Vagina (tissue), 2 donors: ENCODE data around the gene PPP1R15B.

Experiments used
- CTCF ChIP-seq, 3 experiments: fragments of 450-650 bp in 2 of 3; fragments of 200-600 bp in 1 of 3; sonication (generic) in 1 of 3; IDR thresholded peaks; one replicate each; pipeline ENCODE4 v1.5.1; 2017 to 2019; ENCODE audit warnings: antibody characterized with exemption in 3 of 3, mild to moderate bottlenecking in 2 of 3, moderate library complexity in 2 of 3
- POLR2AphosphoS5 ChIP-seq, 2 donors: sonication (generic); formaldehyde crosslinking; IDR thresholded peaks; one replicate each; pipeline ENCODE4 v1.9.0; 2017; ENCODE audit warnings: antibody characterized with exemption in 2 of 2, mild to moderate bottlenecking in 2 of 2, low read depth in 1 of 2; ENCODE audit not compliant: insufficient read depth in 1 of 2

- TF ChIP-seq CTCF (IDR thresholded peaks at IDR 0.05) (no peak), POLR2AphosphoS5 (IDR thresholded peaks at IDR 0.05; ENCODE audit: insufficient read depth in 1 of 2, low read depth in 1 of 2) (no peak)
These were observed 44.9 kb downstream of the PPP1R15B start for GRCh38 chr1:204366759-204367158.
